KBM-7 (cell line): Measurements from ENCODE around the gene CSMD2.
A peak's percentile ranks its signal among the peaks of the same experiment; 100 is the strongest.

Source experiments
- DNase-seq: peaks from one replicate; pipeline ENCODE4 v3.0.0-alpha.2; 2015
- in situ Hi-C: fragments of 300-500 bp; cut with MboI; formaldehyde crosslinking; loops from 2 replicates; pipeline ENCODE4 v1.14.3; 2020; ENCODE audit warnings: low sequenced_read_pairs, low pct_unique_long_range_greater_than_20kb, mixed read lengths

Gene CSMD2

DNA sequence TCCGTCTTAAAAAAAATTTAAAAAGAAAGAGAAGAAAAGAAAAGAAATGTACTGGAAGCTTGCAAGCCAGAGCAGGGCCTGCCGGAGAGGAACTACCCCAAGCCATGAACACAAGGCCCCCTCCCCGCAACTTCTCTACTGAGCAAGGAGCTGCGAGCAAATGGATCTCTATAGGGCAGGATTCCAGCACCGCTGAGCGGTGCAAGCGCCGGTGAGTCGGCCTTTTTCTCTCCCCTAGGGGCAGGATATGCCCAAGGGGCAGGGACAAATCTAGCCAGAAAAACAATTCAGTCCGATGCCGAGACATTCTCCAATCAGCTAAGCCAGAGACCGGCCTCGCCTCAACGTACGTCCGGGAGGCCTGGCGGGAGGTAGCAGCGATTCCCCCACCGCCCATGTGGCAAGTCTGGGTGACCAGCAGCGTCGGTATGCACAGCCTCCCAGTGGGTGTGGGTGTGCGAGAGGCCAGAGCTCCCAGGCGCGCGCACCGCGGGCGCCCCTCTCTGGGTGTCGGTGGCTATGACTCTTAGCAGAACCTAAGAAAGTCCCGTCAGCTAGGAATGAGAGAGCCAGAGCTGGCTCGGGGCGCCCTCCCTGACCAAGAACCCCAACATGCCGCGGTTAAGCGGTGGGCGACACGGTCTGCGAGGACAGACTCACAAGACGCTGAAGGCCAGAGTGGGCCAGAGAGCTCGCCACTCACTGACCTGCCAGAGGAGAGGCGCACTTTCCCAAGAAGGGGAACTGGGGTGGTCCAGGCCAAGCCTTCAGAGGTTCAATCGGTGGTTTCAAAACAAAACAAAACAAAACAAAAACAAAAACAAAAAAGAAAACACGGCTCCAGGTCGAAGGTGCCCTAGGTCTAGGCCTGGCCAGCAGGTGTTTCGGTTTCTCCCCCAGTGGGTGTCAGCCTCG, 1.9 kb downstream of the CSMD2 start:
- in situ Hi-C loops, result no loop called here
- DNase-seq, result peak; percentile 18

DNA sequence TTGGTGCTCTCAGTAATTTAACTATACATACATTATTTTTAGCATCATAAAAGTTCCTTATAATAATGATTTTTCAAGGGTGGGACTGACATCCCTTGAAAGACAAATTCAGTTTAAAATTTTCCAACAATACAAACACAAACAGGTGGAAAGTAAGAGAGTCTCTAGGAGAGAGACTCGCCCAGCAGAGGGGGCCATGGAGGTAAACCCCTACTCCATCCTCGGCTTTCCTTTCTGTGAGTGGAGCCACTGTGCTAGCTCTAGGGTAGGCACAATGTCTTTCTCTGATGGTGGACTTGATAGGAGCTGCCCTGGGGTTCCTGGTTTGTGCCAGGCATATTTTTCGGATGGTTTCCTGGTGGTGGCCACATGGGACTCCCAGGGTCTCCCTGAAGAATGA, 8.3 kb downstream of the CSMD2 start:
- in situ Hi-C loops, result no loop called here
- no peak for DNase-seq

- in situ Hi-C loops, result no loop called here
- no peak for DNase-seq
Measured at GRCh38 chr1:34155860-34156259, 9.2 kb downstream of the CSMD2 start.

GRCh38 chr1:34153246-34153645, 11.8 kb downstream of the CSMD2 start:
- DNase-seq, result no peak
- in situ Hi-C loops, result no loop called here

- no peak for DNase-seq
- in situ Hi-C loops, result no loop called here
Measured at GRCh38 chr1:34149501-34149900, 15.5 kb downstream of the CSMD2 start.

DNA sequence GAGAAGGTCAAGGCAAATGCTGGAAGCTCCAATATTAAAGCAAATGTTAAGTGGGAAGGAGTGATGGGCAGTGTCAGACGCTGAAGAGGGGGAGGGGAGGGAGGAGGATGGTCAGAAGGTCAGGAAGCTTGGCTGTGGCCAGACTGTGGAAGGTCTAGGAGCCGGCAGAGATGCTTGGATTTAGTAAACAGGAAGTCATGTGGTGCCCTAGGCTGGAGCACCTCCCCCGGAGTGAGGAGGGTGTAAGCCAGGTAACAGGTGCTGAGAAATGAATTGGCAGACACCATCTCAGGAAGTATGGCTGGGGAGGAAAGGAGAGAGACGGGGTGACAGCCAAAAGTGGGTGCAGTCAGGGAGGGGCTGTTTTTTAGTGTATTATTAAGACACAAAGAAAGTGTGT, 17.7 kb downstream of the CSMD2 start:
- DNase-seq, result no peak
- in situ Hi-C loops, result no loop called here

DNA sequence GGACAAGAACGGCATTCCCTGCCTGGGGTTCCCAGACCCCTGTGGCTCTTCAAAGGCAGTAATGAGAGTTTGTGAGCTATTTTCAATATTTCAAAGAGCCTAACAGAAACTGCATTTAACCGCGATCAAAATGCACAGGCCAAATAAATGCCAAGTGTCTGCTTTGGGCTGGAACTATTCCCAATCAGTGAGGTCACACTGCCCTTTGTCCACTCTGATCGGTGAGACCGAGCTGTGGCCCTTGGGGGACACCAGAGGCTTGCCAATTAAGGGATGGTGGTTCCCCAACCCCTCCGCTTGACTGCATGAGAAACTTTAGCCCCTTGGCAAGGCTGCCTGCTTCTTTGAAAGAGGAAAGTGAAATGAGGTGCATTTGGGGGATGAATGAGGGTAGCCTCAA, 20.3 kb downstream of the CSMD2 start:
- in situ Hi-C loops, result no loop called here
- DNase-seq, result no peak

DNA sequence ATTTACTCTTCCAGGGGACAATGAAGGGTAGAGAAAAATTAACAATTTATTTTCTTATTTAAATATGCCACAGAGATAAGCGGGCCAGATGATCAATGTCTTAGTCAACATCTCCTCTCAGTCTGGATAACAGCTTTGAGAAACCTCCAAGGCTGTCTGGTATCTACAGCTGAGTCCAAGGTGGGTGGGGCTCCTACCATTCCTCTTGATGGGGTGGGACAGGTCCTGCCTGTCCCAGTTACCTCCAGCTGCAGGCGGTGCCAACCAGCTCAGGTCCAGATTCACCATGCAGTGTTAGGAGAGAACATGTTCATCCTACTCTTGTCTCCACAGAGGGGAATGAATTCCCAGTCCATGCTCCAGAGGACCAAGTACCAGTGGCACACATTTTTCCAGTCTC, 21.1 kb downstream of the CSMD2 start:
- in situ Hi-C loops, result no loop called here
- DNase-seq, result no peak

GRCh38 chr1:34140011-34140676, 24.9 kb downstream of the CSMD2 start:
- DNase-seq, result no peak
- in situ Hi-C loops, result no loop called here

- no peak for DNase-seq
- in situ Hi-C loops, result no loop called here
Measured at GRCh38 chr1:34137411-34137810, 27.6 kb downstream of the CSMD2 start.

DNA sequence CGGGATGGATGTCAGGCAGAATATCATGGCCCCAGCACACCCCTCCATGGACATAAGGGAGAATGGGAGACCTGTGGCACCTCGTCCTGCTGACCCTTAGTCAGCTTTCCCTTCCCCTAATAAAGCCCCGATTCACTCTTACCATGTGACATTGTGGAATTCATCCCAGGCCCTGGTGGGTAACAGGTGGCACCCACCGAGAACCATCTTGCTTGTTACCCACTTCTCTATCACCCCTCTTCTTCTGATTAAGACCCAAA, 32.9 kb downstream of the CSMD2 start:
- in situ Hi-C loops, result no loop called here

DNA sequence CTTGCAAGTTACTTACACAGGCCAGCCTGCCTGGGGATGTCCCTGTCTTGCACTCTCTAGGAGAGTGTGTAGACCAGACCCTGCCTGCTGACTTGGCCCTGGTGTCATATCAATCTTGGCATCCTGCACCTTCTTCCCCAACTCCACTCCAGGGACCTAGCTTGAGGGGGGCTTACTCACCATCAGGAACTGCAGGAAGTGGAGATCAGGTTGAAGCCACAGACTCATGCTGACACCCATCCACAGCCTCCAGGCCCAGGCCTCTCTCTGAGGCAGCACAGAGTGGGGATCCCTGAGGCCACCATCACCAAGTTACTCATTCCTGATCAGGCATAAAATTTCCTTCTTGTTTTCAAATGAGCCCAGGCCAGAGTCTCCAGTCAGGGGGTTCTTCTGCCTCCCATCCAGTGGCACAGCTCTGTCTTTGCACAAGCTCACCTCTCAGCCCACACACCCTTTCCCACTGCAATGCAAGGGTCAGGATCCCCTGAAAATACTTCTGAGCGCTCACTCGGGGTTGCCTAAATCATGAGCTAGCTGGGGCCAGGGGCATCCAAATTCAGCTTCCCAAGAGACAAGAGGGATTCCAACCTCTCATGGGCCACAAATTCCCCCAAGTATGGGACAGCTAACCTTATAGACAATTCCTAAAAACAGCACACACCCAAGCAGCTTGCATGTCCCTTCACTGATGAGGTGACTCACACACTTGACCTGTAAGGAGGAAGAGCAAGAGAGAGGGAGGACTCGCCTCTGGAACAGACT, 33.5 kb downstream of the CSMD2 start:
- in situ Hi-C loops, result no loop called here
- DNase-seq, result no peak

More for the DNA sequence above, 32.9 kb downstream of the CSMD2 start:
- no peak for DNase-seq

GRCh38 chr1:34130306-34130705, 34.7 kb downstream of the CSMD2 start:
- no peak for DNase-seq
- in situ Hi-C loops, result no loop called here

- in situ Hi-C loops, result no loop called here
- DNase-seq, result no peak
Measured at GRCh38 chr1:34129630-34130029, 35.4 kb downstream of the CSMD2 start.

DNA sequence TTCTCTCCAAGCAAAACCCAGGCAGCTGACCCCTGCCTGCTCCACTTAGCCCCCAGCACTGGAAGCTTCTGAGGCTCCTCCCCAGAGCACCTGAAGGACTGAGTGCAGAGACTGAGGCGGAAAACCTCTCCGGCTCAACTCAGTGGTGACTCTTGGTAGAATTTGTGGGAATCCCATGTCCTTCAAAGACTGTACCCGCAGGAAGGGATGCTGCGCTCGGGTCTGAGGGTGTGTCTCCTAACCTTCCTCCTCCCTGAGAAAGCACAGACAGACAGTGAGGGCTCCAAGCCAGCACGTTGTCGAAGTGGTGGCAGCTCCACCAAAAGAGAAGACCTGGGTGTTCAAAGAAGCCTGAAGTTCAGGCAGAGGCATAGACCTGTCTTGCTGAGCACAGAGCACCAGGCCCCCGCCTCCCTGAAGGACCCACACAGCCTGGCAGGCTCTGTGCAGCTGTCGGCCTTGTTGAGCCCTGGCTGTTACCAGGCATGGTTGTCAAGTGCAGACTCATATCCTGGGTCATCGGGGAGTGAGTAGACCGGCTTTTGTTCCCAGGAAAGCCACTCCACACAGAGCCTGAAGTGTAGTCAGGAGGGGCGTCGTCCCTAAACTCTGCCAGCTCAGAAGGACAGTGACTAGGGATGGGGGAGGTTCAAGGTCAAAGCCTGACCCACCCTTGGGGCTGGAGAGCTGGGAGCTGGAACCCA, 36.7 kb downstream of the CSMD2 start:
- DNase-seq, result no peak
- in situ Hi-C loops, result no loop called here

DNA sequence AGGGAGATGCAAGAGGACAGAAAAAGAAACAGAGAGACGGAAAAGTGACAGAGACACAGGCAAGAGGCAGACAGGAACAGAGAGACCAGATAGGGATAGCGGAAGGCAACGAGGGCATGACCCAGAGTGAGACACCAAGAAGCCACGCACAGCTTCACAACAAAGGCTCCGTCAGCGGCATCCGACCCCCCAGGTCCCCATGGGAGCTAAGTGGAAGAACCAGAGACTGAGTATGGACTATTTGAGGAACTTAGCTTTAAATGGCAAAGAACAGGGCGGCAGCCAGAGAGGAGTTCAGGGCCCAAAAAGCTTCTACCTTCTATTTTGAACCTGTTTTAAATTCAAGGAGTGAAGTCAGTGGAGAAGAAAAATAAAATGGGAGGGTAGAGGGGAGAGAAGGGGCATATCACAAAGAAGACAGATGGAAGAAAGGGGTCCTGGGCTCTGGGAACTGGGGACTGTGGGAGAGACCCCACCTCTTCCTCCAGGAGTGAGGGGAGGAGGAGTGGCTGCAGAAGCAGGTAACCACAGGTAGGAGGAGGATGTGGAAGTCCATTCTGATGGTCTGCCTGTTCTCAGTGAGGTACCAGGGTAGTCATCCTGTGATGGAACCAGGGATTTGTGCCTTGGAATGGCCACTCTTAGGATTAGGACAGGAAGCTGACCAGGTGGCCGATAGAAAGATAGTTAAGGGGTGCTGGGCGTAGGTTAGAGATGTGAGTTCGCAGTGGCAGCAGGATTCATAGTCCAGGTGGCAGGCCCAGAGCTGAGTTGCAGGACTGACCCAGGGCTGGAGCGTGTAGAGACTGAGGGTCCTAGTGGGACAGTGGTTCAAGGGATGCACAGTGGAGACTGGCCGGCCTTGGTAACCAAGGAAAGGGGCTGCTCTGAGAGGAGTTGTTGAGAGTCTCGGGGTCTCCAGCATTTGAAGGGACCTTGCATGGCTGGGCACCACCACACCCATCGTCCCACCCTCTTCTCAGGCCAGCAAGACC, 37.7 kb downstream of the CSMD2 start:
- no peak for DNase-seq
- in situ Hi-C loops, result no loop called here

DNA sequence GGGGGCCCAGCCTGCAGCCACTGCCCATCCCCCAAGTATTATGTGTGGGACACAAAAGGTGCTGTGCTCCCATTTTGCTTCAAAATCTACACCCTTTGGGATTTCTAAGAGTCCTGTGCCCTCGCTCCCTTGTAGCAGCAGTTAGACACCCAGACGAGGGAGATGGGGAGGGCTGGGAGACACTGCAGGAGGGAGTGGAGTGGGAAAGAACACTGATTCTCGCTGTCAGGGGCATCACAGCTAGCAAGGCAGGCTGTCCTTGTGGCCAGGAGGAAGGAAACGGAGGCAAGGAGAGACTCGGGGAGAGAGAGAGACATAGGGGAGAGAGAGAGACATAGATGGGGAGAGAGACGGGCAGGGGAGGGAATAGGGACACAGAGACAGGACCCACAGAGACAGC, 38.5 kb downstream of the CSMD2 start:
- in situ Hi-C loops, result no loop called here
- DNase-seq, result no peak

DNA sequence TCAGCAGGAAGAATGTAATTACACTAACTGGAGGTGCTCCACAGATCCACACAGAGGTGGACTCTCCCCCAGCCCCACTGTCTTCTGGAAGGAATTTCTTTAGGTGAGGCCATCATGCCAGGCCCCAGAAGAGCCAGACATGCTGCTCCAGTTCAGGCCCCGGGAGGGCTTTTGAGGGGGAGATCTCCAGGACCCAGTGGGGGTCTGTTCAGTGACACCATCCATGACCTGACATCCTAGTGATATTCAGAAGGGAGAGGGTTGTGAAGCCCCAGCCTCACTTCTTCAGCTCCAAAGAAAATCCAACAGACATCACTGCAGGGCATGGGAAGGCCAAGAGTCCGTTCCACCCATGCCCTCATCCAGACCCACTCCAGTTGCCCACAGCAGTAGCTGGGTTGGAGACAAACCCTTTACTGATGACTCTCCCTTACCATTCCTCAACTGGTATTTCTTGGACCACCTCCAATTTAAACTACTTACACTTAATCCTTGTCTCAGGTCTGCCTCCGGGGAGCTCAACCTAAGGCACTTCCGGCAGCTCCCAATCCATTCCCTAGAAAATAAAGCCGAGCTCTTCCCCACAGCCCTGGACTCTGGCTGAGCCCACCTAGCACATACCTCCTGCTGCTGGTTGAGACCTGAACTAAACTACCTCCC, 39.2 kb downstream of the CSMD2 start:
- no peak for DNase-seq
- in situ Hi-C loops, result no loop called here
